GM12878 (cell line): ENCODE data around the gene DND1.
"Not testable (repeated sequence)": the region's sequence is repeated elsewhere in the genome, so short reads cannot be mapped to it uniquely, and the experiment has no call there.

Experiments used
- EZH2 ChIP-seq: IDR thresholded peaks from 2 replicates; pipeline ENCODE4 v1.6.1; 2012; ENCODE audit warnings: low read depth, mild to moderate bottlenecking, control low read depth, inconsistent platforms, low read length, borderline replicate concordance; ENCODE audit not compliant: control insufficient read depth
- SP1 ChIP-seq: IDR thresholded peaks from one replicate; pipeline ENCODE4 v1.6.1; 2011; ENCODE audit warnings: low read depth, low read length
- STAT1 ChIP-seq: fragments of 450-650 bp; conservative IDR thresholded peaks from 2 replicates; pipeline ENCODE4 v1.6.1; 2014; ENCODE audit warnings: antibody characterized with exemption, mild to moderate bottlenecking

GRCh38 chr5:140623061-140623460 is 50.3 kb downstream of the DND1 start:
- TF ChIP-seq STAT1, SP1, EZH2: not testable (repeated sequence)
